ENCODE data around the gene PBRM1.
"Not testable (repeated sequence)": the region's sequence is repeated elsewhere in the genome, so short reads cannot be mapped to it uniquely, and the experiment has no call there.

DNA sequence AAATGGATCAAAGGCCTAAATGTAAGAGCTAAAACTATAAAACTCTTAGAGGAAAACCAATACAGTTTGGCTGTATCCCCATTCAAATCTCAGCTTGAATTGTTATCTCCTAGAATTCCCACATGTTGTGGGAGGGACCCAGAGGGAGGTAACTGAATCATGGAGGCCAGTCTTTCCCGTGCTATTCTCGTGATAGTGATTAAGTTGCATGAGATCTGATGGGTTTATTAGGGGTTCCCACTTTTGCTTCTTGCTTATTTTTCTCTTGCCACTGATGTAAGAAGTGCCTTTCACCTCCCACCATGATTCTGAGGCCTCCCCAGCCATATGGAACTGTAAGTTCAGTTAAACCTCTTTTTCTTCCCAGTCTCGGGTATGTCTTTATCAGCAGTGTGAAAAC is 9.5 kb downstream of the PBRM1 start:
- not testable (repeated sequence) for TF ChIP-seq CTCF, POLR2A (IDR thresholded peaks at IDR 0.05)
